ENCODE measurements around the gene FCRL5. TPM values are rescaled to one million over a fixed set of nuclear protein-coding genes. Genes with fewer than 3 reads are reported as not detected.

The FCRL5 gene
- total and polyA plus RNA-seq, 7 donors, result 0.01 to 0.46 (median 0.07) TPM; not detected in 2

DNA sequence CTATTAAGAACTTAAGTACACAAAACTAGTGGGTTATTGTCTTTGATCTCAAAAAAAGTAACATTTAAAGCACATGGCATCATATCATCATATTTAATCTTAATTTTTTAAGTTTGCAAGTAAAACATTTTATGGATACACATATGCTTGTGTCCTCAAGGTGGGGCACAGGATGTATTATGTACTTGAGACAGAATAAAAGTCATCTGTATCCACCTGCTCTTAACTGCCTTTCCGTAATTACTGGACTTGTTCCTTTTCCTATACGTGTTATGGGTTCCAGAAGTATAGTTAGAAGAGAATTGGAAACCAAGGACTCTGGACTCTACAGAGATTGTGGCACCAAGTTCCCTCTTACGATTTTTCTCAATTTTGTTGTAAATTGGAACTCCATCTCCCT is 79.4 kb downstream of the FCRL5 start:
- Histone ChIP-seq H3K9me3 (peaks cover 7% of the 10 kb centered on the region), H3K27ac (no peak overlapping the region), H3K4me1 (no peaks in the 10 kb centered on the region), H3K27me3 (ENCODE audit: insufficient read depth in 3 of 3, low read length in 2 of 3) (peaks cover 0 to 5% (median 0%) of the 10 kb centered on the region in 3 donors), H3K36me3 (ENCODE audit: insufficient read depth in 1 of 2, low read depth in 1 of 2) (no peaks in the 10 kb centered on the region), H3K4me3 (no peak overlapping the region)
- no peak for DNase-seq
- intact Hi-C loops (cut with DNase I), result no loop called here
- WGBS, 3 donors, result 55 to 65% (median 61%) methylated on average over 3 of the region's 3 CpGs
- ATAC-seq, result no peak
- no peak for TF ChIP-seq CTCF (IDR thresholded peaks at IDR 0.05)

- intact Hi-C loops (cut with DNase I), result no loop called here
- Histone ChIP-seq H3K27me3 (ENCODE audit: insufficient read depth in 3 of 3, low read length in 2 of 3) (peaks cover 0 to 5% (median 0%) of the 10 kb centered on the region in 3 donors), H3K36me3 (ENCODE audit: insufficient read depth in 1 of 2, low read depth in 1 of 2) (no peaks in the 10 kb centered on the region), H3K9me3 (peaks cover 7% of the 10 kb centered on the region), H3K4me1 (no peaks in the 10 kb centered on the region), H3K27ac (no peak overlapping the region), H3K4me3 (no peak overlapping the region)
- ATAC-seq (no peak), DNase-seq (no peak)
- 35 to 40% (median 36%) methylated on average over 5 of the region's 5 CpGs for WGBS, 3 donors
- TF ChIP-seq CTCF (IDR thresholded peaks at IDR 0.05), result no peak
Observed at GRCh38 chr1:157472056-157472701, 80.1 kb downstream of the FCRL5 start.

- H3K27ac ChIP-seq, result no peak overlapping the region
- no peaks in the 10 kb centered on the region for H3K36me3 ChIP-seq (ENCODE audit: insufficient read depth in 1 of 2, low read depth in 1 of 2)
- no peak for DNase-seq
- H3K27me3 ChIP-seq (ENCODE audit: insufficient read depth in 3 of 3, low read length in 2 of 3), result peaks cover 0 to 5% (median 0%) of the 10 kb centered on the region in 3 donors
- peaks cover 7% of the 10 kb centered on the region for H3K9me3 ChIP-seq
- intact Hi-C loops (cut with DNase I), result no loop called here
- no peak for ATAC-seq
- no peak overlapping the region for H3K4me3 ChIP-seq
- 68 to 78% (median 74%) methylated on average over 3 of the region's 3 CpGs for WGBS, 3 donors
- TF ChIP-seq CTCF (IDR thresholded peaks at IDR 0.05), result no peak
- no peaks in the 10 kb centered on the region for H3K4me1 ChIP-seq
Observed at GRCh38 chr1:157471531-157471930, 80.8 kb downstream of the FCRL5 start.

DNA sequence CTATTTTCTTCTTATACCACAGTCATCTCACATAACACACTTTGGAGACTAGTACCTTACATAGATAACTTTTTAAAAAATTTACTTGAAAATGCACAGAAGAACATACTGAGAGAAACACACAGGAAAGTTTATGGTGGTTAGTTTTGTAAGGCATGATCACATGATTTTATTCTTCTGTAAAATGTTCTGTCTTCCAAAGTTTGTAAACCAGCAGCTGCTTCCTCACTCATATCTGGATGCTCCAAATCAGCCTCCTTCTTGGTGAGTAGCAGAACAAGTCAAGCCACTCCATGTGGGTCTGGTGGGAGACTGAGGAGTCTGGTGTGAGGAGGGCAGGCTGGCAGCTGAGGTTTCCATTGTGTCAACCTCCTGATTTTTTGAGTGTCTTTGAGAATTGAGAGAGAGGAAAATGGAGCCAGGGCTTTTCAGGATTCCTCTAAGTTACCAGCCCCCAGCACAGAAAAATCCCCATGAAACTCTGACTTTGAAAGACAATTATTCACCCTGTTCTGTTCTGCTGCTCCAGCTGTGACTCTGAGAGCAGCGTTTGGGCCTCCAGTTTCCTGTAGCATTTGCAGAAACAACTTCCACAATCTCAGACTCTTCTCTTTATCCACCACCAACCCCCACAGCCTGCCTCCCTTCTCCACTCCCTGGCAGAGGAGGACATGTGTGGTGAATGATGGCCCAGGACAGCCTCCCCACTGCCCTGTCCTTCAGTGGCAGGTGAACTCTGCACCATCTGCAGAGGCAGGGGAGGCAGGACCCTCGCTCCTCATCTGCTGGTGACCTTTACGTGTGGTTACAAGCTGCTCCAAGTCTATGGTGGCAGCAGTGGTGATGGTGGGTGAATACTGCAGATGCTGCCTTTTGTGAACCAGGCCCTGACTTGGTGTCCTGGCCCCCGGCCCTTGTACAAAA is 82.3 kb downstream of the FCRL5 start:
- H3K4me1 ChIP-seq, result no peaks in the 10 kb centered on the region

More for the DNA sequence above, 82.3 kb downstream of the FCRL5 start:
- Histone ChIP-seq H3K4me3 (no peak overlapping the region), H3K27me3 (ENCODE audit: insufficient read depth in 3 of 3, low read length in 2 of 3) (no peaks in the 10 kb centered on the region), H3K9me3 (no peaks in the 10 kb centered on the region), H3K36me3 (ENCODE audit: insufficient read depth in 1 of 2, low read depth in 1 of 2) (no peaks in the 10 kb centered on the region), H3K27ac (no peak overlapping the region)
- WGBS, 3 donors, result 57 to 70% (median 70%) methylated on average over 4 of the region's 4 CpGs
- DNase-seq, result no peak
- intact Hi-C loops (cut with DNase I), result no loop called here
- no peak for ATAC-seq
- no peak for TF ChIP-seq CTCF (IDR thresholded peaks at IDR 0.05)

All from psoas muscle (tissue), 8 donors.